B cell (primary cell): ENCODE measurements around the gene DKK3. TPM values are rescaled to one million over a fixed set of nuclear protein-coding genes. Genes with fewer than 3 reads are reported as not detected.

Experiments used
- ATAC-seq: fragments of 200-7000 bp; cut with Tn5 transposase; one replicate; pipeline ENCODE4 v1.10.0; 2021; ENCODE audit warnings: low read depth, mild to moderate bottlenecking, moderate number of reproducible peaks, moderate library complexity
- CTCF ChIA-PET: fragments of 350-600 bp; sonication (Branson Sonifier 250); formaldehyde crosslinking; loops from one replicate; lab custom pipeline; 2021; ENCODE audit warnings: antibody characterized with exemption, inconsistent platforms; lab: Charles Lee
- POLR2A ChIA-PET: fragments of 350-600 bp; sonication (Branson Sonifier 250); formaldehyde crosslinking; loops from one replicate; lab custom pipeline; 2021; ENCODE audit warnings: antibody characterized with exemption; lab: Charles Lee
- DNase-seq: peaks from one replicate; pipeline ENCODE4 v3.0.0; 2013
- H2AFZ ChIP-seq: 2 replicates; pipeline ENCODE4 v1.6.1; 2012; ENCODE audit warnings: mild to moderate bottlenecking, low read depth, low read length; ENCODE audit not compliant: insufficient read depth, poor library complexity, severe bottlenecking
- H3K27ac ChIP-seq, 2 donors: 1 replicate in 1 of 2; 2 replicates in 1 of 2; pipeline ENCODE4 v1.5.1; 2012 to 2013; ENCODE audit warnings: low read length in 2 of 2, mild to moderate bottlenecking in 2 of 2, moderate library complexity in 1 of 2
- H3K27me3 ChIP-seq, 4 experiments: fragments of 200-600 bp in 1 of 4; sonication (generic) in 1 of 4; replicated peaks in 1 of 4; 1 replicate in 2 of 4; 2 replicates in 2 of 4; pipeline versions ENCODE4 v1.6.1 to v1.7.0; 2013 to 2016; ENCODE audit warnings: low read length in 3 of 4, mild to moderate bottlenecking in 2 of 4, mixed read lengths in 1 of 4, moderate library complexity in 1 of 4; ENCODE audit not compliant: insufficient read depth in 4 of 4, control insufficient read depth in 3 of 4; ENCODE audit errors: control extremely low read depth in 1 of 4
- H3K36me3 ChIP-seq, 2 experiments: replicated peaks in 1 of 2; 1 replicate in 1 of 2; 2 replicates in 1 of 2; pipeline versions ENCODE4 v1.6.1 to v1.7.1; 2013; ENCODE audit warnings: low read length in 1 of 2; ENCODE audit not compliant: insufficient read depth in 2 of 2, control insufficient read depth in 1 of 2; ENCODE audit errors: control extremely low read depth in 1 of 2, extremely low read depth in 1 of 2
- H3K4me1 ChIP-seq, 2 donors: fragments of 200-600 bp in 1 of 2; sonication (generic) in 1 of 2; 1 replicate in 1 of 2; 2 replicates in 1 of 2; pipeline versions ENCODE4 v1.5.1 to v1.6.1; 2013 to 2017; ENCODE audit warnings: low read length in 2 of 2; ENCODE audit not compliant: control insufficient read depth in 2 of 2, insufficient read depth in 2 of 2
- H3K4me2 ChIP-seq: replicated peaks from 2 replicates; pipeline ENCODE3; 2012; ENCODE audit warnings: mild to moderate bottlenecking, low read depth, low read length; ENCODE audit not compliant: poor library complexity, severe bottlenecking
- H3K4me3 ChIP-seq, 5 experiments: fragments of 200-600 bp in 1 of 5; sonication (generic) in 1 of 5; 1 replicate in 3 of 5; 2 replicates in 2 of 5; pipeline versions ENCODE4 v1.5.1 to v1.7.0; 2011 to 2016; ENCODE audit warnings: low read length in 4 of 5, mild to moderate bottlenecking in 4 of 5, low read depth in 2 of 5, control low read depth in 1 of 5, moderate library complexity in 1 of 5; ENCODE audit not compliant: insufficient read depth in 1 of 5; ENCODE audit errors: control extremely low read depth in 1 of 5, extremely low read depth in 1 of 5
- H3K79me2 ChIP-seq: fragments of 200-600 bp; sonication (generic); one replicate; pipeline ENCODE4 v1.6.0; 2016; ENCODE audit warnings: low read length; ENCODE audit not compliant: control insufficient read depth, insufficient read depth
- H3K9ac ChIP-seq: fragments of 200-600 bp; sonication (generic); 2 replicates; pipeline ENCODE4 v1.6.1; 2017; ENCODE audit warnings: mild to moderate bottlenecking, low read length, moderate library complexity
- H3K9me3 ChIP-seq, 3 donors: one replicate each; pipeline versions ENCODE4 v1.6.1 to v1.7.1; 2013; ENCODE audit warnings: low read length in 2 of 3; ENCODE audit not compliant: control insufficient read depth in 2 of 3, insufficient read depth in 1 of 3; ENCODE audit errors: control extremely low read depth in 1 of 3
- H4K20me1 ChIP-seq: 2 replicates; pipeline ENCODE4 v1.6.0; 2012; ENCODE audit warnings: mild to moderate bottlenecking, low read length; ENCODE audit not compliant: insufficient read depth, control insufficient read depth, poor library complexity, severe bottlenecking
- H3K27ac Mint-ChIP-seq: one replicate; pipeline ENCODE4 v1.8.0; 2021; ENCODE audit warnings: mixed read lengths
- H3K27me3 Mint-ChIP-seq: one replicate; pipeline ENCODE4 v1.8.0; 2021; ENCODE audit warnings: mixed read lengths
- H3K4me1 Mint-ChIP-seq: one replicate; pipeline ENCODE4 v1.8.0; 2021; ENCODE audit warnings: mixed read lengths
- H3K4me3 Mint-ChIP-seq: one replicate; pipeline ENCODE4 v1.8.0; 2021; ENCODE audit warnings: mixed read lengths
- H3K9me3 Mint-ChIP-seq: one replicate; pipeline ENCODE4 v1.8.0; 2022; ENCODE audit warnings: mixed read lengths; ENCODE audit not compliant: insufficient read depth
- EZH2 ChIP-seq: IDR thresholded peaks from 2 replicates; pipeline ENCODE4 v1.6.1; 2012; ENCODE audit warnings: borderline replicate concordance, low read depth, mild to moderate bottlenecking, moderate library complexity, low read length; ENCODE audit not compliant: insufficient read depth, poor library complexity, severe bottlenecking
- WGBS: methylation state at CpG from one replicate; pipeline ENCODE4 v1.1.5; 2013; ENCODE audit warnings: missing lambda C conversion rate; ENCODE audit not compliant: insufficient coverage; 5-methylcytosine and 5-hydroxymethylcytosine counted together
- intact Hi-C: fragments of 100-400 bp; cut with micrococcal nuclease; formaldehyde crosslinking; loops from one replicate; pipeline ENCODE4 v1.10.0; 2022
- polyA plus RNA-seq: library from polyadenylated mRNA; depleted of rRNA; stranded (reverse); fragments of >200 nt; gene quantifications from 2 replicates; pipeline ENCODE4 v1.2.3, GENCODE V29; 2012
- total RNA-seq, 2 donors: library from RNA; stranded (reverse); fragments of 120-200 nt in 1 of 2; gene quantifications; 1 replicate in 1 of 2; 2 replicates in 1 of 2; pipeline versions ENCODE4 v1.2.3 to v1.2.4, GENCODE V29; 2013 to 2022
- TF ChIP-seq, protein P1 (sequence below): fragments of 200-600 bp; IDR thresholded peaks from one replicate; pipeline ENCODE4 v1.8.0; 2022; ENCODE audit warnings: antibody characterized with exemption, mild to moderate bottlenecking

Gene DKK3
- total and polyA plus RNA-seq, 2 donors (not counting 1 experiment from before 2014, with no cell fraction given) = 0.33 TPM; not detected in 1

DNA sequence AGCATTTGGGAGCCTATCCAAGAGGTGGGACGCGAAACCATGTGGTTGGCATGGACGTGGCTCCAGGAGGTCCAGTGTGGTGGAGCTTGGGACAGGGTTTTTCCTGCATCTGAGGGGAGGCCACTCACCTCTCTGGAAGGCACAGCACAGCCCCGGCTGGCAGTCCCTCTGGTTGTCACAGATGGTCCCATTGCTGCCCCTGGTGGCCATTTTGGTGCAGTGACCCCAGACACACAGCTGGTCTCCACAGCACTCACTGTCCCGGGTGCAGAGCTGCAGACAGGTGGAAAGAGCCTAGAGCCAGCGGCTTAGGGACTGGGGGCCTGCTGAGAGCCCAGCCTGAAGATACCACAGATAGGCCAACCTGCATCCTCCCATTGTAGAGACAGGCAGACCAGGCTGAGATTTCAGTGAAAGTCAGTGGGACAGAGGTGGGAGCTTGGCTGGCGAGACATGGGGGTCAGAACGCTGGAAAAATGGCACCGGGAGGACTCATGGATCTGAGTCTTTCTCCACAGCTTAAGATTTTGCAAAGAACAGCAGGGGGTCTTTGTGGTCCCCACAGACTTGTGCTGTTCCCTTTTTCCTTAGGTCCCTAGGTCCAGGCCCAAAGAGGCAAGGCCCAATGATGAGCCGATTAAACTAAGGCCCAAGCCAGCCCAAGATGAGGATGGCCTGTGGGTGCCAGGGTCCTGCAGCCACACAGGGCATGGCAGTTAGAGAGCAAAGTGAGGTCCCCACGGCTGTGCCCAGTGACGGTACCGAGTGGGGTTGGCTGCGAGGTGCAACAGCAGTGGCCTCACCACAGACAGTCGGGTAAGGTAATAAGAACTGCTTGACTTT, 41.4 kb downstream of the DKK3 start:
- intact Hi-C loops = loop anchor here (1.0 kb wide), 1 partner anchor 168 kb away; no protein-coding TSS in a partner anchor
- no peak overlapping the region for H3K9ac ChIP-seq
- H3K27me3 ChIP-seq = peaks cover 0 to 9% (median 0%) of the 10 kb centered on the region in 4 experiments
- no peak overlapping the region for H2AFZ ChIP-seq
- H4K20me1 ChIP-seq = no peaks in the 10 kb centered on the region
- H3K36me3 ChIP-seq = no peaks in the 10 kb centered on the region
- ChIA-PET CTCF (interaction anchor here (0.6 to 1.6 kb wide), 6 partner anchors 20 to 174 kb away, joined by 3 to 5 read pairs (median 3); no protein-coding TSS in a partner anchor), POLR2A (no interaction called here)
- H3K4me1 Mint-ChIP-seq = no peaks in the 10 kb centered on the region
- peak; percentile 54 for ATAC-seq
- 66% methylated on average over 14 of the region's 15 CpGs for WGBS
- no peak overlapping the region for H3K4me2 ChIP-seq
- H3K9me3 ChIP-seq = no peaks in the 10 kb centered on the region
- H3K27me3 Mint-ChIP-seq = peaks cover 10% of the 10 kb centered on the region
- H3K9me3 Mint-ChIP-seq = no peaks in the 10 kb centered on the region
- peak; percentile 50 for DNase-seq
- no peak overlapping the region for H3K4me3 ChIP-seq
- H3K27ac ChIP-seq = no peak overlapping the region
- TF ChIP-seq, protein P1, sequence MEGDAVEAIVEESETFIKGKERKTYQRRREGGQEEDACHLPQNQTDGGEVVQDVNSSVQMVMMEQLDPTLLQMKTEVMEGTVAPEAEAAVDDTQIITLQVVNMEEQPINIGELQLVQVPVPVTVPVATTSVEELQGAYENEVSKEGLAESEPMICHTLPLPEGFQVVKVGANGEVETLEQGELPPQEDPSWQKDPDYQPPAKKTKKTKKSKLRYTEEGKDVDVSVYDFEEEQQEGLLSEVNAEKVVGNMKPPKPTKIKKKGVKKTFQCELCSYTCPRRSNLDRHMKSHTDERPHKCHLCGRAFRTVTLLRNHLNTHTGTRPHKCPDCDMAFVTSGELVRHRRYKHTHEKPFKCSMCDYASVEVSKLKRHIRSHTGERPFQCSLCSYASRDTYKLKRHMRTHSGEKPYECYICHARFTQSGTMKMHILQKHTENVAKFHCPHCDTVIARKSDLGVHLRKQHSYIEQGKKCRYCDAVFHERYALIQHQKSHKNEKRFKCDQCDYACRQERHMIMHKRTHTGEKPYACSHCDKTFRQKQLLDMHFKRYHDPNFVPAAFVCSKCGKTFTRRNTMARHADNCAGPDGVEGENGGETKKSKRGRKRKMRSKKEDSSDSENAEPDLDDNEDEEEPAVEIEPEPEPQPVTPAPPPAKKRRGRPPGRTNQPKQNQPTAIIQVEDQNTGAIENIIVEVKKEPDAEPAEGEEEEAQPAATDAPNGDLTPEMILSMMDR = peak; percentile 75
- no peak for TF ChIP-seq EZH2
- H3K4me3 Mint-ChIP-seq = no peak overlapping the region
- no peaks in the 10 kb centered on the region for H3K79me2 ChIP-seq
- no peak overlapping the region for H3K27ac Mint-ChIP-seq
- H3K4me1 ChIP-seq = no peaks in the 10 kb centered on the region

DNA sequence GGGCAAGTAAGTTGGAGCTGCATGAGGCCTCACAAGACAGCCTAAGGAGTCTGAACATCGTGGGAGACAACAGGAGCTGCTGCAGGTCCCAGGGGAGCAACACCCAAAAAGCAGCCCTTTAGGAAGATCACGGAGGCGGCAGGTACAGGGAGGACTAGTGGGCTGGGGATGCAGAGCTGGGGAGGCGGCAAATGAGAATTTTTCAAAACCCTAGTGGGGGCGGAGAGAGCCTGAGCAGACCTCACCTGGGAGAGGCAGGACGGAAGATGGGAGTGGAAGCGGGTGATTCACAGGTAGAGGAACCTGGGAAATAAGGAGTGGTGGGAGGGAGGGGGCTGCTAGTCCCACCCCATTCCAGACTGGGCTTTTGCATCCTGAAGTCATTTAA, 42.1 kb downstream of the DKK3 start:
- peaks cover 0 to 4% (median 0%) of the 10 kb centered on the region in 3 donors for H3K9me3 ChIP-seq
- H3K27me3 Mint-ChIP-seq = peaks cover 10% of the 10 kb centered on the region
- H2AFZ ChIP-seq = no peak overlapping the region
- no peaks in the 10 kb centered on the region for H3K36me3 ChIP-seq
- no peak overlapping the region for H3K27ac ChIP-seq
- no peak overlapping the region for H3K9ac ChIP-seq
- no peak for ATAC-seq
- H3K4me1 Mint-ChIP-seq = no peaks in the 10 kb centered on the region
- intact Hi-C loops = no loop called here
- H3K27me3 ChIP-seq = peaks cover 0 to 9% (median 0%) of the 10 kb centered on the region in 4 experiments
- no peak overlapping the region for H3K4me2 ChIP-seq
- DNase-seq = no peak
- no peak overlapping the region for H3K4me3 ChIP-seq
- H3K9me3 Mint-ChIP-seq = no peaks in the 10 kb centered on the region
- ChIA-PET CTCF (interaction anchor here (0.7 to 1.6 kb wide), 4 partner anchors 20 to 173 kb away, joined by 3 to 4 read pairs (median 3); no protein-coding TSS in a partner anchor), POLR2A (no interaction called here)
- H4K20me1 ChIP-seq = no peaks in the 10 kb centered on the region
- no peak overlapping the region for H3K4me3 Mint-ChIP-seq
- no peaks in the 10 kb centered on the region for H3K4me1 ChIP-seq
- TF ChIP-seq, protein P1 = no peak
- no peak for TF ChIP-seq EZH2
- H3K79me2 ChIP-seq = no peaks in the 10 kb centered on the region
- WGBS = 94% methylated on average over 7 of the region's 7 CpGs
- no peak overlapping the region for H3K27ac Mint-ChIP-seq
